Thoracic aorta (tissue), 2 donors: ENCODE data around the gene TMEM256. TPM values are rescaled to one million over a fixed set of nuclear protein-coding genes. Genes with fewer than 3 reads are reported as not detected.
A peak's percentile ranks its signal among the peaks of the same experiment; 100 is the strongest.

Experiments used
- ATAC-seq: fragments of 150-250 bp; one replicate; pipeline ENCODE4 v1.8.0; 2017; ENCODE audit warnings: low read depth; ENCODE audit not compliant: insufficient number of reproducible peaks, low FRiP score
- DNase-seq: peaks from one replicate; pipeline ENCODE4 v3.0.0-alpha.2; 2020; ENCODE audit warnings: low spot score
- H3K27ac ChIP-seq, 2 donors: fragments of 200-600 bp; sonication (generic); 1 replicate in 1 of 2; 2 replicates in 1 of 2; pipeline ENCODE4 v1.5.1; 2016; ENCODE audit warnings: mild to moderate bottlenecking in 2 of 2, moderate library complexity in 2 of 2
- H3K27me3 ChIP-seq: fragments of 200-600 bp; sonication (generic); replicated peaks from 2 replicates; pipeline ENCODE4 v1.6.0; 2016; ENCODE audit warnings: mild to moderate bottlenecking; ENCODE audit not compliant: insufficient read depth
- H3K36me3 ChIP-seq: fragments of 200-600 bp; sonication (generic); one replicate; pipeline ENCODE4 v1.5.1; 2016
- H3K4me1 ChIP-seq, 2 donors: fragments of 200-600 bp; sonication (generic); 1 replicate in 1 of 2; 2 replicates in 1 of 2; pipeline versions ENCODE4 v1.5.1 to v1.6.0; 2016; ENCODE audit warnings: low read depth in 2 of 2, mild to moderate bottlenecking in 1 of 2; ENCODE audit not compliant: control insufficient read depth in 1 of 2
- H3K4me3 ChIP-seq: fragments of 200-600 bp; sonication (generic); 2 replicates; pipeline ENCODE4 v1.5.1; 2016; ENCODE audit warnings: mild to moderate bottlenecking
- H3K9me3 ChIP-seq: fragments of 200-600 bp; sonication (generic); 2 replicates; pipeline ENCODE4 v1.5.1; 2016
- CTCF ChIP-seq: fragments of 200-600 bp; sonication (generic); IDR thresholded peaks from one replicate; pipeline ENCODE4 v1.5.1; 2019; ENCODE audit warnings: antibody characterized with exemption
- total RNA-seq, 2 donors: library from RNA; depleted of rRNA; stranded (reverse); fragments of >200 nt; gene quantifications; one replicate each; pipeline versions ENCODE4 v1.1.0 to v1.2.3, GENCODE V29; 2016

Gene TMEM256
- total RNA-seq, 2 donors from 2014 or later: 27.9 to 88.9 TPM

- Histone ChIP-seq H3K4me1 (peaks cover 6 to 10% of the 10 kb centered on the region in 2 donors), H3K9me3 (no peaks in the 10 kb centered on the region), H3K27ac (no peak overlapping the region), H3K27me3 (no peaks in the 10 kb centered on the region), H3K36me3 (peaks cover 16% of the 10 kb centered on the region), H3K4me3 (no peak overlapping the region)
- DNase-seq (no peak), ATAC-seq (no peak)
- no peak for TF ChIP-seq CTCF
These were observed 13.7 kb downstream of the TMEM256 start for GRCh38 chr17:7389924-7390910.

- ATAC-seq: no peak
- peaks cover 16% of the 10 kb centered on the region for H3K36me3 ChIP-seq
- no peaks in the 10 kb centered on the region for H3K27me3 ChIP-seq
- TF ChIP-seq CTCF: no peak
- no peak for DNase-seq
- H3K4me3 ChIP-seq: no peak overlapping the region
- no peak overlapping the region for H3K27ac ChIP-seq
- H3K9me3 ChIP-seq: no peaks in the 10 kb centered on the region
- peaks cover 6 to 13% of the 10 kb centered on the region in 2 donors for H3K4me1 ChIP-seq
These were observed 15.0 kb downstream of the TMEM256 start for GRCh38 chr17:7388856-7389255.

- Histone ChIP-seq H3K4me3 (peak overlapping the region; percentile 73), H3K4me1 (peaks cover 6 to 34% of the 10 kb centered on the region in 2 donors), H3K9me3 (no peaks in the 10 kb centered on the region), H3K36me3 (peaks cover 2% of the 10 kb centered on the region), H3K27ac (no peak overlapping the region), H3K27me3 (no peaks in the 10 kb centered on the region)
- TF ChIP-seq CTCF: no peak
- no peak for ATAC-seq
- DNase-seq: no peak
These were observed 19.3 kb downstream of the TMEM256 start for GRCh38 chr17:7384489-7385081.

GRCh38 chr17:7383742-7384488 is 20.0 kb downstream of the TMEM256 start:
- TF ChIP-seq CTCF: no peak
- no peak for ATAC-seq
- Histone ChIP-seq H3K27ac (no peak overlapping the region), H3K4me3 (peak overlapping the region; percentile 73), H3K4me1 (peaks cover 6 to 34% of the 10 kb centered on the region in 2 donors), H3K36me3 (no peaks in the 10 kb centered on the region), H3K27me3 (no peaks in the 10 kb centered on the region), H3K9me3 (no peaks in the 10 kb centered on the region)
- DNase-seq: no peak

- peaks cover 6 to 34% of the 10 kb centered on the region in 2 donors for H3K4me1 ChIP-seq
- DNase-seq (no peak), ATAC-seq (no peak)
- no peak for TF ChIP-seq CTCF
- no peak overlapping the region for H3K27ac ChIP-seq
- H3K4me3 ChIP-seq: peak overlapping the region; percentile 73
- H3K36me3 ChIP-seq: no peaks in the 10 kb centered on the region
- H3K27me3 ChIP-seq: no peaks in the 10 kb centered on the region
- H3K9me3 ChIP-seq: no peaks in the 10 kb centered on the region
These were observed 20.5 kb downstream of the TMEM256 start for GRCh38 chr17:7383371-7383741.
